A673 (cell line): ENCODE data around the gene DPEP2. TPM values are rescaled to one million over a fixed set of nuclear protein-coding genes. Genes with fewer than 3 reads are reported as not detected.
"Not testable (repeated sequence)": the region's sequence is repeated elsewhere in the genome, so short reads cannot be mapped to it uniquely, and the experiment has no call there.

Source experiments
- BruUV-seq: library from RNA; stranded (reverse); fragments of 400-500 nt; replicated peaks from 2 replicates; lab custom pipeline; 2021; lab: Mats Ljungman, UMichigan
- CTCF ChIA-PET: fragments of 300-600 bp; sonication (Branson Sonifier 250); formaldehyde crosslinking; loops from one replicate; lab custom pipeline; 2022; ENCODE audit warnings: antibody characterized with exemption; lab: Charles Lee
- POLR2A ChIA-PET: fragments of 300-600 bp; sonication (Branson Sonifier 250); formaldehyde crosslinking; loops from one replicate; lab custom pipeline; 2022; ENCODE audit warnings: antibody characterized with exemption; ENCODE audit not compliant: low non-redundant PET; lab: Charles Lee
- DNase-seq: peaks from one replicate; pipeline ENCODE4 v3.0.0-alpha.2; 2015; ENCODE audit warnings: low spot score
- H3K27ac ChIP-seq: fragments of 200-600 bp; sonication (generic); 2 replicates; pipeline ENCODE4 v1.5.1; 2016; ENCODE audit warnings: mixed run types, low read depth, mild to moderate bottlenecking, mixed read lengths, antibody characterized with exemption, low read length; ENCODE audit not compliant: poor library complexity, severe bottlenecking
- H3K27me3 ChIP-seq: fragments of 200-600 bp; sonication (generic); replicated peaks from 2 replicates; pipeline ENCODE4 v1.6.1; 2017; ENCODE audit warnings: mixed run types, low read depth, mild to moderate bottlenecking, mixed read lengths, antibody characterized with exemption, low read length; ENCODE audit not compliant: insufficient read depth, poor library complexity
- H3K36me3 ChIP-seq: fragments of 200-600 bp; sonication (generic); 2 replicates; pipeline ENCODE4 v1.6.1; 2016; ENCODE audit warnings: mixed run types, mild to moderate bottlenecking, mixed read lengths, antibody characterized with exemption, low read length; ENCODE audit not compliant: insufficient read depth, poor library complexity, severe bottlenecking
- H3K4me1 ChIP-seq: fragments of 200-600 bp; sonication (generic); 2 replicates; pipeline ENCODE4 v1.6.1; 2017; ENCODE audit warnings: mixed run types, mild to moderate bottlenecking, mixed read lengths, antibody characterized with exemption, low read length; ENCODE audit not compliant: insufficient read depth, poor library complexity, severe bottlenecking
- H3K4me3 ChIP-seq: fragments of 200-600 bp; sonication (generic); 2 replicates; pipeline ENCODE4 v1.5.1; 2016; ENCODE audit warnings: low read depth, mixed run types, mild to moderate bottlenecking, mixed read lengths, low read length; ENCODE audit not compliant: poor library complexity, severe bottlenecking
- H3K9me3 ChIP-seq: fragments of 200-600 bp; sonication (generic); 2 replicates; pipeline ENCODE4 v1.6.1; 2016; ENCODE audit warnings: mixed run types, low read depth, mild to moderate bottlenecking, mixed read lengths, antibody characterized with exemption, low read length; ENCODE audit not compliant: poor library complexity, severe bottlenecking
- CTCF ChIP-seq: fragments of 300-800, 200-600 bp; sonication (generic); conservative IDR thresholded peaks from 2 replicates; pipeline ENCODE4 v1.5.1; 2017; ENCODE audit warnings: low read depth, mild to moderate bottlenecking, antibody characterized with exemption, low read length, moderate library complexity, mixed read lengths
- EZH2 ChIP-seq: fragments of 200-600 bp; sonication (generic); IDR thresholded peaks from 2 replicates; pipeline ENCODE4 v1.6.1; 2017; ENCODE audit warnings: borderline replicate concordance, low read depth, mild to moderate bottlenecking, mixed read lengths, antibody characterized with exemption, low read length; ENCODE audit not compliant: poor library complexity, severe bottlenecking
- intact Hi-C: fragments of 100-400 bp; cut with micrococcal nuclease; formaldehyde crosslinking; loops from one replicate; pipeline ENCODE4 v1.10.0; 2022; ENCODE audit not compliant: unreplicated experiment
- total RNA-seq: library from RNA; stranded (reverse); gene quantifications from 2 replicates; pipeline ENCODE4 v1.2.3, GENCODE V29; 2021

DPEP2 gene
- total RNA-seq, 1 experiment from 2014 or later, result not detected

- no TSS peak for BruUV-seq
- H3K27ac ChIP-seq, result no peak overlapping the region
- H3K4me3 ChIP-seq, result no peak overlapping the region
- intact Hi-C loops, result no loop called here
- H3K36me3 ChIP-seq, result no peaks in the 10 kb centered on the region
- ChIA-PET CTCF (no interaction called here), POLR2A (no interaction called here)
- H3K4me1 ChIP-seq, result no peaks in the 10 kb centered on the region
- no peak for DNase-seq
- TF ChIP-seq CTCF, result no peak
- TF ChIP-seq EZH2, result no peak
- no peaks in the 10 kb centered on the region for H3K27me3 ChIP-seq
- H3K9me3 ChIP-seq, result no peaks in the 10 kb centered on the region
Observed at GRCh38 chr16:67977005-67977404, 22.3 kb downstream of the DPEP2 start.

GRCh38 chr16:67976205-67976604, 23.1 kb downstream of the DPEP2 start:
- Histone ChIP-seq H3K4me3 (no peak overlapping the region), H3K9me3 (no peaks in the 10 kb centered on the region), H3K4me1 (no peaks in the 10 kb centered on the region), H3K27me3 (no peaks in the 10 kb centered on the region), H3K36me3 (no peaks in the 10 kb centered on the region), H3K27ac (no peak overlapping the region)
- no TSS peak for BruUV-seq
- no peak for DNase-seq
- POLR2A ChIA-PET, result no interaction called here
- CTCF ChIA-PET, result no interaction called here
- no peak for TF ChIP-seq EZH2
- no peak for TF ChIP-seq CTCF
- intact Hi-C loops, result no loop called here

- no peaks in the 10 kb centered on the region for H3K36me3 ChIP-seq
- DNase-seq, result no peak
- H3K9me3 ChIP-seq, result no peaks in the 10 kb centered on the region
- TF ChIP-seq EZH2, result no peak
- TF ChIP-seq CTCF, result no peak
- ChIA-PET CTCF (no interaction called here), POLR2A (no interaction called here)
- H3K27ac ChIP-seq, result no peak overlapping the region
- no peak overlapping the region for H3K4me3 ChIP-seq
- no peaks in the 10 kb centered on the region for H3K4me1 ChIP-seq
- H3K27me3 ChIP-seq, result no peaks in the 10 kb centered on the region
- BruUV-seq, result no TSS peak
- intact Hi-C loops, result no loop called here
Observed at GRCh38 chr16:67975321-67976105, 23.8 kb downstream of the DPEP2 start.

- BruUV-seq, H3K27ac ChIP-seq, H3K27me3 ChIP-seq, intact Hi-C loops, H3K4me3 ChIP-seq, H3K9me3 ChIP-seq, POLR2A ChIA-PET, DNase-seq, H3K4me1 ChIP-seq, CTCF ChIA-PET, H3K36me3 ChIP-seq: not testable (repeated sequence)
Observed at GRCh38 chr16:67972285-67972684, 27.0 kb downstream of the DPEP2 start.
